GM23248 (cell line): ENCODE results near the gene CEACAM19. TPM values are rescaled to one million over a fixed set of nuclear protein-coding genes. Genes with fewer than 3 reads are reported as not detected.

Experiments
- DNase-seq: peaks from one replicate; pipeline ENCODE4 v3.0.0-alpha.2; 2015
- H2AFZ ChIP-seq: fragments of 200-600 bp; sonication (generic); 2 replicates; pipeline ENCODE4 v1.6.1; 2016; ENCODE audit warnings: antibody characterized with exemption
- H3F3A ChIP-seq: fragments of 200-600 bp; sonication (generic); 2 replicates; pipeline ENCODE4 v1.6.1; 2016; ENCODE audit warnings: mild to moderate bottlenecking, antibody characterized with exemption, mixed run types; ENCODE audit not compliant: insufficient read depth
- H3K27ac ChIP-seq: fragments of 200-600 bp; sonication (generic); 2 replicates; pipeline ENCODE4 v1.5.1; 2016; ENCODE audit warnings: mild to moderate bottlenecking
- H3K27me3 ChIP-seq: fragments of 200-600 bp; sonication (generic); replicated peaks from 2 replicates; pipeline ENCODE4 v1.6.1; 2016; ENCODE audit warnings: mild to moderate bottlenecking; ENCODE audit not compliant: insufficient read depth
- H3K36me3 ChIP-seq: fragments of 200-600 bp; sonication (generic); 2 replicates; pipeline ENCODE4 v1.6.1; 2016; ENCODE audit warnings: low read depth, mild to moderate bottlenecking
- H3K4me1 ChIP-seq: fragments of 200-600 bp; sonication (generic); 2 replicates; pipeline ENCODE4 v1.6.1; 2016; ENCODE audit warnings: mild to moderate bottlenecking; ENCODE audit not compliant: insufficient read depth
- H3K4me2 ChIP-seq: fragments of 200-600 bp; sonication (generic); one replicate; pipeline ENCODE4 v1.6.1; 2016; ENCODE audit warnings: mild to moderate bottlenecking; ENCODE audit not compliant: unreplicated experiment
- H3K4me3 ChIP-seq: fragments of 200-600 bp; sonication (generic); 2 replicates; pipeline ENCODE4 v1.5.1; 2016; ENCODE audit warnings: mild to moderate bottlenecking
- H3K79me2 ChIP-seq: fragments of 200-600 bp; sonication (generic); 2 replicates; pipeline ENCODE4 v1.6.1; 2016; ENCODE audit warnings: mild to moderate bottlenecking; ENCODE audit not compliant: insufficient read depth
- H3K9ac ChIP-seq: fragments of 200-600 bp; sonication (generic); 2 replicates; pipeline ENCODE4 v1.6.1; 2016; ENCODE audit warnings: mild to moderate bottlenecking
- H3K9me2 ChIP-seq: fragments of 200-600 bp; sonication (generic); 2 replicates; pipeline ENCODE4 v1.6.1; 2016; ENCODE audit warnings: mixed run types, mild to moderate bottlenecking, moderate library complexity; ENCODE audit not compliant: insufficient read depth
- H3K9me3 ChIP-seq: fragments of 200-600 bp; sonication (generic); one replicate; pipeline ENCODE4 v1.6.1; 2017; ENCODE audit warnings: low read depth
- H4K20me1 ChIP-seq: fragments of 200-600 bp; sonication (generic); 2 replicates; pipeline ENCODE4 v1.6.0; 2016; ENCODE audit not compliant: insufficient read depth
- EZH2 ChIP-seq: fragments of 200-600 bp; sonication (generic); IDR thresholded peaks from 2 replicates; pipeline ENCODE4 v1.6.1; 2018; ENCODE audit warnings: antibody characterized with exemption, mild to moderate bottlenecking; ENCODE audit not compliant: insufficient read depth, poor library complexity, severe bottlenecking
- EZH2phosphoT487 ChIP-seq: fragments of 200-600 bp; sonication (generic); IDR thresholded peaks from 2 replicates; pipeline ENCODE4 v1.6.1; 2018; ENCODE audit warnings: antibody characterized with exemption, moderate library complexity, mild to moderate bottlenecking, low read depth; ENCODE audit not compliant: insufficient read depth
- WGBS, 2 experiments: methylation state at CpG; one replicate each; pipeline ENCODE4 v1.1.6; 2015 to 2017; ENCODE audit warnings: low lambda C conversion rate in 2 of 2, low coverage in 1 of 2; ENCODE audit errors: missing lambda C conversion rate in 2 of 2; 5-methylcytosine and 5-hydroxymethylcytosine counted together
- in situ Hi-C: fragments of 300-500 bp; cut with MboI; formaldehyde crosslinking; loops from 2 replicates; pipeline ENCODE4 v1.15.0; 2020
- polyA plus RNA-seq: library from polyadenylated mRNA; unstranded; fragments of >200 nt; fragmentation: Nextera tagmentation; extraction: Ambion mirVana; gene quantifications from 2 replicates; pipeline ENCODE4 v1.2.1, GENCODE V29; 2016
- total RNA-seq: library from RNA; depleted of rRNA; stranded (reverse); fragments of >200 nt; shearing (Covaris generic); gene quantifications from 2 replicates; pipeline ENCODE4 v1.2.3, GENCODE V29; 2014

Gene CEACAM19
- total and polyA plus RNA-seq, 2 experiments from 2014 or later: 1.7 to 1.9 TPM

DNA sequence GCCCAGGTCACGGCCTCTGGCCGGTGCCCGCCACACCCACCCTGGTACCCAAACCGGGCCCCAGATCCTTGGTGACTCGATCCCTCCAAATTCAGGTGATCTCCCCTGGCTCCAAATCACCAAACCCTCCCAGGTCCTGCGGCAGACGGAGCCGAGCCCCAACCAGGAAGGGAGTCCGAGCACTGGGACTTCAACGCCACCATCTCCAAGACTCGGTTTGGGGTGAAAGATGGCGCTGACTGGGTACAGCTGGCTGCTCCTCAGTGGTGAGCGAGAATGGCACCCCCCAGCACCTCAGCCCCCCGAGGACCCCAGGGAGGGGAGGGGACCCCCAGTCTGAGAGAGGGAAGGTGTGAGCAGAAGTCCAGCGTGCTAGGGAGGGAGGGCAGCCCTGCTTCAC is 29.9 kb downstream of the CEACAM19 start:
- Histone ChIP-seq H3K4me1 (no peaks in the 10 kb centered on the region), H3K4me2 (no peak overlapping the region), H3K9me3 (no peaks in the 10 kb centered on the region), H3F3A (no peaks in the 10 kb centered on the region), H3K4me3 (no peak overlapping the region), H3K9me2 (no peaks in the 10 kb centered on the region), H3K27me3 (no peaks in the 10 kb centered on the region; the same call in 1 of the 2 replicates), H3K27ac (no peak overlapping the region), H4K20me1 (no peaks in the 10 kb centered on the region), H2AFZ (no peak overlapping the region), H3K36me3 (no peaks in the 10 kb centered on the region), H3K9ac (no peak overlapping the region), H3K79me2 (no peaks in the 10 kb centered on the region)
- in situ Hi-C loops: no loop called here
- no peak for DNase-seq
- TF ChIP-seq EZH2phosphoT487 (no peak), EZH2 (no peak)
- 68 to 74% methylated on average over 13 to 15 of the region's 15 CpGs for WGBS, 2 experiments

DNA sequence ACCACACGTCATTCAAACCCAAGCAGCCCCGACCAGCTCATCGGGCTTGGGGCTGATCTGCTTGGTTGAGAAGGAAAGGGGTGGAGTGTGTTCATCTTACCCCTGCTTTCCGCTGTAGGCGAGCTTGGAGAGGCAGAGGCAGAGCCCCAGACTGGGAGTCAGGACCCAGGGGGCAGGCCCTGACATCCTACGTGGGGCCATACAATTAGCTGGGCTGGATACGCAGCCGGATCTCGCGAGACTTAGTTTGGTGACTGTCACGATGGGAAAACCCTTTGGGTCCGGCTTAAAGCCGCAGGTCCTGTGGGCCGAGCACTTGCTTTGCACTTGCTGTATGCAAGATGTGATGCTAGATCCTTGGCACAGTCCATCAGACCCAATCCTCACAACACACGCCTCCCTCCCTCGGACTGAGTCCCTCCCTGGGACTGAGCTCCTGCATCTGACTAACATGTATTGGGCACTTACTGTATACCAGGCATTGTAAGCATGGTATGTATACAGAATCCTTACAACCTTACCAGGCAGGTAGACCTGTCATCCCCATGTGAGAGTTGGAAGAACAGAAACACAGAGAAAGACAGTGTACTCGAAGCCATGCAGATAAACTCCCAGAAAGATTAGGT is 31.4 kb downstream of the CEACAM19 start:
- Histone ChIP-seq H2AFZ (no peak overlapping the region), H3F3A (no peaks in the 10 kb centered on the region), H3K9ac (no peak overlapping the region), H3K27ac (no peak overlapping the region), H4K20me1 (no peaks in the 10 kb centered on the region), H3K4me3 (no peak overlapping the region), H3K4me1 (no peaks in the 10 kb centered on the region), H3K27me3 (no peaks in the 10 kb centered on the region), H3K9me2 (no peaks in the 10 kb centered on the region), H3K4me2 (no peak overlapping the region), H3K79me2 (no peaks in the 10 kb centered on the region), H3K9me3 (no peaks in the 10 kb centered on the region), H3K36me3 (no peaks in the 10 kb centered on the region)
- 69 to 75% methylated on average over 17 of the region's 17 CpGs for WGBS, 2 experiments
- in situ Hi-C loops: no loop called here
- TF ChIP-seq EZH2: no peak
- TF ChIP-seq EZH2phosphoT487: no peak
- DNase-seq: no peak

- no peak overlapping the region for H3K4me2 ChIP-seq
- no peaks in the 10 kb centered on the region for H3K9me2 ChIP-seq
- no peak overlapping the region for H3K9ac ChIP-seq
- WGBS, 2 experiments: 72 to 80% methylated on average over 26 to 28 of the region's 28 CpGs
- no peak overlapping the region for H3K27ac ChIP-seq
- H3K4me3 ChIP-seq: no peak overlapping the region
- no peak overlapping the region for H2AFZ ChIP-seq
- H3K79me2 ChIP-seq: no peaks in the 10 kb centered on the region
- H3F3A ChIP-seq: no peaks in the 10 kb centered on the region
- no peaks in the 10 kb centered on the region for H4K20me1 ChIP-seq
- DNase-seq: no peak
- H3K27me3 ChIP-seq: no peaks in the 10 kb centered on the region
- TF ChIP-seq EZH2phosphoT487 (no peak), EZH2 (no peak)
- no peaks in the 10 kb centered on the region for H3K9me3 ChIP-seq
- H3K36me3 ChIP-seq: no peaks in the 10 kb centered on the region
- in situ Hi-C loops: no loop called here
- no peaks in the 10 kb centered on the region for H3K4me1 ChIP-seq
Observed at GRCh38 chr19:44703336-44704078, 32.2 kb downstream of the CEACAM19 start.

- Histone ChIP-seq H3K4me2 (no peak overlapping the region), H3F3A (no peaks in the 10 kb centered on the region), H3K9ac (no peak overlapping the region), H3K4me3 (no peak overlapping the region), H3K9me2 (no peaks in the 10 kb centered on the region), H3K36me3 (no peaks in the 10 kb centered on the region), H3K27me3 (no peaks in the 10 kb centered on the region), H3K9me3 (no peaks in the 10 kb centered on the region), H4K20me1 (no peaks in the 10 kb centered on the region), H3K4me1 (no peaks in the 10 kb centered on the region), H3K79me2 (no peaks in the 10 kb centered on the region), H3K27ac (no peak overlapping the region), H2AFZ (no peak overlapping the region)
- TF ChIP-seq EZH2phosphoT487: no peak
- in situ Hi-C loops: no loop called here
- 22 to 24% methylated on average over 1 of the region's 1 CpG for WGBS, 2 experiments
- DNase-seq: no peak
Observed at GRCh38 chr19:44704982-44705381, 33.7 kb downstream of the CEACAM19 start.
